Cardiac ventricle fibroblast (primary cell): ENCODE results near the gene CDX2. TPM values are rescaled to one million over a fixed set of nuclear protein-coding genes. Genes with fewer than 3 reads are reported as not detected.

Experiments used
- total RNA-seq: library from RNA; depleted of rRNA; stranded (reverse); fragments of >200 nt; gene quantifications from 2 replicates; pipeline ENCODE4 v1.2.3, GENCODE V29; 2015

CDX2 gene
- total RNA-seq = not detected in 2 replicates

GRCh38 chr13:27969082-27969865 is at the start of gene CDX2:
Gene CDX2 (minus strand): TSS chr13:27969315. CDS start chr13:27969006, 309 bp downstream.

DNA sequence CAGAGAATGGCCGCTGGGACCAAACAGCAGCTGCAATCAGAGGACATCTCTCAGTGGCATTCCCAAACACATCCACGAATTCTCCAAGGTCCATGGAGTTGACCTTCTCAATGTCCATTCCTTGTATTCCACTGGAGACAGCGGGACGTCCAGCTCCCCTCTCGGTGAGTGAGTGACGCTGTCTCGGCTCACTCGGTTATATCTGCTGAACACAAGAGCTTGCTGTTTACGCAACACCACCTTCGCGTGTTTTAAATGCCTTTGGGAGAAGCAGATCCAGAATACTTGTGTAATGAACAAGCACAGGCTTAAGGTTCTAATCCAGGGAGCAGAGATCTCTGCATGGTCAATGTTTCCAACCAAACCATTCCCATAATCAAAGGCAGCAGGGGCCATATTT is 19.4 kb upstream of the CDX2 start, which contains the start of gene URAD:
TSS of gene URAD (minus strand) at position 174 of the 400 bp plus-strand sequence. CDS start at position 118, 56 bp downstream.

DNA sequence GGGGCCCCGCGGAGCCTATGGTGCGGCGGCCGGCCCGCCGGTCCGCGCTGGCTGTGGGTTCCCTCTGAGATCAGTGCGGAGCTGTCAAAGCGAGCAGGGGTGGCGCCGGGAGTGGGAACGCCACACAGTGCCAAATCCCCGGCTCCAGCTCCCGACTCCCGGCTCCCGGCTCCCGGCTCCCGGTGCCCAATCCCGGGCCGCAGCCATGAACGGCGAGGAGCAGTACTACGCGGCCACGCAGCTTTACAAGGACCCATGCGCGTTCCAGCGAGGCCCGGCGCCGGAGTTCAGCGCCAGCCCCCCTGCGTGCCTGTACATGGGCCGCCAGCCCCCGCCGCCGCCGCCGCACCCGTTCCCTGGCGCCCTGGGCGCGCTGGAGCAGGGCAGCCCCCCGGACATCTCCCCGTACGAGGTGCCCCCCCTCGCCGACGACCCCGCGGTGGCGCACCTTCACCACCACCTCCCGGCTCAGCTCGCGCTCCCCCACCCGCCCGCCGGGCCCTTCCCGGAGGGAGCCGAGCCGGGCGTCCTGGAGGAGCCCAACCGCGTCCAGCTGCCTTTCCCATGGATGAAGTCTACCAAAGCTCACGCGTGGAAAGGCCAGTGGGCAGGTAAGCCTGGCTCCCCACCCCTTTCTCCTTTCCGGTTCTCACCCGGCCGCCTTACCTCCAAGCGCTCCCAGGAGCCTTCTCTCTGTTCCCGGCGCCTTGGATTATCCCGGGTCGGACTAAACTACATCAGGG is 49.0 kb downstream of the CDX2 start, which contains the start of gene PDX1:
TSS of gene PDX1 (plus strand) at position 67 of the 743 bp plus-strand sequence. CDS start at position 206, 139 bp downstream.

Other genes with a start within 250 kb of the CDX2 start
- not detected in 2 replicates for gene GSX1, start 176.8 kb downstream of the CDX2 start, total RNA-seq
- gene PDX1, start 49.3 kb downstream of the CDX2 start, total RNA-seq = not detected in 2 replicates
- gene URAD, start 19.4 kb upstream of the CDX2 start, total RNA-seq = not detected in 2 replicates
- not detected in 2 replicates for gene FLT3, start 131.3 kb upstream of the CDX2 start, total RNA-seq
- 15.6 and 20.0 TPM in 2 replicates for gene PAN3, start 169.2 kb upstream of the CDX2 start, total RNA-seq